HS-5 (cell line): ENCODE results near the gene ST8SIA6.

Experiments used
- DNase-seq: peaks from one replicate; pipeline ENCODE4 v3.0.0-alpha.2; 2012; ENCODE audit warnings: low read depth

The ST8SIA6 gene

DNA sequence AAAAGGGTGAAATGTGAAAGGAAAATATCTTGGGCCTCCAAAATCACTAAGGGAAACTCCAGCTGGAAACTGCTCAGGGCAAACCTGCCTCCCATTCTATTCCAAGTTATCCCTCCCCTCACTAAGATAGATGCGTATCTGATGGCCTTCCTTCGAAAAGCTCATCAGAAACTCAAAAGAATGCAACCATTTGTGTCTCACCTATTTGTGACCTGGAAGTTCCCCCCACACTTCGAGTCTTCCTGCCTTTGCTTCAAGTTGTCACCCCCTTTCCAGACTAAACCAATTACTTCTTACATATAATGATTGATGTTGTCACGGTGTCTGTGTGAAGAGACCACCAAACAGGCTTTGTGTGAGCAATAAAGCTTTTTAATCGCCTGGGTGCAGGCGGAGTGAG lies 69.3 kb downstream of the ST8SIA6 start:
- DNase-seq, result no peak

DNA sequence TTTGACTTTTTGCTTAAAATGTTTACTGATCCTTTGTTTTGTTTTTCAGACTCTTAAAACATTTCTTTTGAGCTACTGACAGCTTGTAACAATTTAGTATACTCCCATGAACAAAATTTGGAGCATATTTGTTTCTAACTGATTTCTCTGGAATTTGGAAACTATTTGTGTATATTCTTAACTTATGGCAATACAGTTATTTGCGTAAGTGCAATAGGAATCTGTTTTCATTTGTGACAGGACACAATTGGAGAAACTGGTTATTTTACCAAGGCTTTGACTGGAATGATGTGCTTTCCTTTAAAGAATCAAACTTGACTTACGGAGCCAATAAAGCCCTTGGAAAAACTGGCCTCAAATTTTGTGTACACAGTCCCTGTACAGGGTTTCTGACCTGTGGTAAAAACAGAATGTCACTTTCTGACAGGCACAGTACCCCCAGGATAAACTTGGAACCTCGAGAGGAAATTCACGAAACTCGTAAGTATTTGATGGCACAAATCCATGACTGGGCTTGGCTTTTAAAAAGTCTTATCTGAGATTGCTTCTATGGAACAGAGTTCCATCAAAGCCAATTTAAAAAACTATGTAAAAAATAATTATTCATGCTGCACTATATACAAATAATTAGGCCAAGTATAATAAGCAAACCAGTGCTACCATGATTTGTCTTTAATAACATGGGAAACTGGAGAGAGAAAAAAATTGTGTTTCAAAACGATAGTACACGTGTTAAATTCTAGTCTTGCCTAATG lies 70.4 kb downstream of the ST8SIA6 start:
- no peak for DNase-seq

DNA sequence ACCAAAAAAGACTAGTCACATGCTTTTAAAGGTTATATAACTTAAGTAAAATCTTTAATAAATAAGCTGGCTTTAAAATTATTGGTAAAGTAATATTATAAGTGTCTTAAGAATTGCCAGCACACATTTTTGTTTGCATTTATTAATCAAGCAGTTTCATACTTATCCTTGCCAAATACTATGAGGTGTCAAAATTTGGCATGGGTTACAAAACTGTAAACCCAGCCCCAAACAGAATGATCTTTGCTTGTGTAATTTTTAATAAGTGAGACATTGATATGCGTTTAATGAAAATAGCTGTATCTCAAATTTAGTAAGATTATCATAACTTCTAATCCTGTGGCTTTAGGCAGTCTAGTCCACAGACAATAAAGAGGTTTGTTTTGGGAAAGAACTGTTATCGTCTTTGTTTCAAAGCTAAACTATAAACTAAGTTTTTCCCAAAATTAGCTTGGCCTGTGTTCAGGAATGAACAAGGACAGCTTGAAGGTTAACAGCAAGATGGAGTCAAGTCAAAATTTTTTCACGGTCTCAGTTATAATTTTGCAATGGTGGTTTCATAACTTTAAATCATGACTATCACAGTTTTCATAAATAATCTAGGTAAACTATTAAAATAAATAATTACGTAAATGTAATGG lies 72.8 kb downstream of the ST8SIA6 start:
- DNase-seq, result no peak

DNA sequence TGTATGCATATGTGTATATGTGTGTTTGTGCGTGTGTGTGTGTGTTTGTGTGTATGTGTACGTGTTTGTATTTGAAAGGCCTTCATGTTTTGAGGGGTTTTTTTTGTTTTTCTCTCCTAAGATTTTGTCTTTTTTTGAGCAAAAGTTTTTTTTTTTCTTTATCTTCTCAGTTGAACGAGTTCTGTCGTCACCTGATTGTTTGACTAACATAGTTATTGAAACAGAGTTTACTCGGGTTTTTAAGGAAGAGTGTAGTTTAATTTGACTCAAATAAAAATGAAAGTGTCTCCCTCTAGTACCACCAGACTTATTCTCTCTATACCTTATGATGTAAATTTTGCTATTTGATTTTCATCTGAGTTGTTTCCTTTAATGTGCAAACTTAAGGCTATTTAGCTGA lies 73.5 kb downstream of the ST8SIA6 start:
- no peak for DNase-seq

DNA sequence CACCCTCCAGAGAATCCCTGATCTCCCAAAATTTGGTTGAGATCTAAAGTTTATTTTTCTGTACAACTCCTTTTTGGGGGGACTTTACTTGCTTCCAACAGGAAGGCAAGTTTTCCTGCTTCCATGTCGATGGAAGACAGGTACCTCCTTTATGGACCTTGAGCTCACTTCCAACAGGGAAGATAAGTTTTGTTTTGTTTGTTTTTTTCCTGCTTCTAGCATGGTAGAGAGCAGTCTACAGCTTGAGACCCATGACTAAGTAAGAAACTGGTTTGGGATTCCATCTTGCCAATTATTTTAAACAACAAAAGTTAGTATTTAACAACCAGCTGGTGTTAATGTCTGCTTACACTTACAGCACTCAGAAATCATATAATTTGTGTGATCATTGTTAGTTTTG lies 74.4 kb downstream of the ST8SIA6 start:
- DNase-seq, result no peak

DNA sequence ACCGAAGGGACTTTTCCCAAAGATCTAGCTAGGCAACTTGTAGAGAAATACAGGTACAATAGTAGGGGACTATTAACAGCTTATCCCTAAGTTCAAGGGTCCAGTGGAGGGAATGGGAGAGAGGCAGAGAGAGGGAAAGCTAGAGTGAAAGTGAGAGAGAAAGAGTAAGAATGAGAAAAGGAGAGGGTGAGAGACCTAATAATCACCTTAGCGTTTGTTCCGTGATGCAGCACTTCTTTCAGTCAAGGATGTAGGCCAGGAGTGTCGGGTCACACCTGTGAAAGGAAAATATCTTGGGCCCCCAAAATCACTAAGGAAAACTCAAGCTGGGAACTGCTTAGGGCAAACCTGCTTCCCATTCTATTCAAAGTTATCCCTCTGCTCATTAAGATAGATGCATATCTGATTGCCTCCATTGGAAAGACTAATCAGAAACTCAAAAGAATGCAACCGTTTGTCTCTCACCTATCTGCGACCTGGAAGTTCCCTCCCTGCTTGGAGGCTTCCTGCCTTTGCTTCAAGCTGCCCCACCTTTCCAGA lies 75.2 kb downstream of the ST8SIA6 start:
- DNase-seq, result no peak

DNA sequence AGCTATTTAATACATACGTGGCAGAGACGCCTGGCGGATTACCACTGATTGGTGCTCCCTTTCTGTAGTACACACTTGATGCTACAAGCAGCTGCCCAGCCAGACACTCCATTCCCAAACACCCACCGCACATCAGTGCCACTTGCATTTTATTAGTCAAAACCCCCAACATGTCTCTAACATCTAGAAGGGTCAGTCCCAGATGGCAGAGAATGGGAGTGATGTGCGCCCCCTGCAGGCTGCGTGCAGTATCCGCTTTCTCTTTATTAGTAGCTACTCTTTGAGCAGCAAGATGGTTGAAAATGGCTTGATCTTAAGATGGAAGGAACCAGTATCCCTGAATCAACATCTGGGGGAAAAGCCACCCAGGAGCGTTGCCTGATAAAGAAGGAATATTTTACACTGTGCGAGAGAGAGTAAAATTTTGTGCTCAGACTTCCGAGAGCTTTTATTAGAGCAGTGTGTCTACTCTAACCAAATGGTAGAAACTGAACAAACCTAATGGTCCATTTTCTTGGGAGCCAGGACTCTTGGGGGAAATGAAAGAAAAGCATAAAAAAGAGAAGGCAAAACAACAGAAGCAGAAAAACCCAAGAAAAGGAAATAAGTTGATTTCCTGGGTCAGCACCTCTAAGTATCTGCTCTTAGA lies 78.3 kb downstream of the ST8SIA6 start:
- no peak for DNase-seq

DNA sequence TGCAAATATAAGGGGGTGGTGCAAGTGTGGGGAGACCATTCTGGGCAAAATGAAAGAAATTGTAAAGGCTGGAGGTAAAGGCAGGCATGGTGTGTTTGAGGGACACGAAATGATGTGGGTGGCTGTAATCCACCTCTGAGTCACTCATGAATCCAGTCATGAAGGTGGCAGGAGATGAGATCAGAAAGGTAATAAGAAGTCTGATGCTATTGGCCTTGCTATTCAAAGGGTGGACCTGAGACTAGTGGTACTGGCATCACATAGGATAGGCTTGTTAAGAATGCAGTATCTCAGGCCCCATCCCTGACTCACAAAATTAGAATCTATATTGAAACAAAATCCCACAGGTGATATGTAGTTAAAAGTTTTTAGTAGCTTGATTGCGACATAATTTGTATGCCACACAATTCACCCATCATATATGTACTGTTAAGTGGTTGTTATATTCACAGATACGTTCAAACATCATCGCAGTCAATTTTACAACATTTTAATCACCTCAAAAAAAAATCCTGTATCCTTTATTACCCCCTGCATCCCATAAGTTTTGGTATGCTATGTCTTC lies 85.6 kb downstream of the ST8SIA6 start:
- DNase-seq, result no peak

DNA sequence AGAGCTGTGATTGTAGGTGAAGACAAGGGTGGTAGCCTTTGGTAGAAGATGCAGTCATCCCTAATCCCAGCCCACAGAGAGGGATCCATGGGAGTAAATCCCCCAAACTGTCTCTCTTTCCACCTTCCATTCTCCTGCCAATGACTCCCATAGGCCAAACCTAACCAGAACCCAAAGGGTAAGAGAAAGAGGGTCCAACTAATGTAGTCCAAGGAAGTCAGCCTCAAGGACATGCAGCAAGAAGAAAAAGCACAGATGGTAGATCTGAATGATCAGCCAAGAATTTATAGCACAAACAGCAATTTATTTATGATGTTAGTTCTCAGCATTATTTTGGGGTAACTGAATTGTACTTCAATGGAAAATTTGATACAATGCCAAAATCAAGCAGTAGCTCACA lies 87.7 kb downstream of the ST8SIA6 start:
- DNase-seq, result no peak

DNA sequence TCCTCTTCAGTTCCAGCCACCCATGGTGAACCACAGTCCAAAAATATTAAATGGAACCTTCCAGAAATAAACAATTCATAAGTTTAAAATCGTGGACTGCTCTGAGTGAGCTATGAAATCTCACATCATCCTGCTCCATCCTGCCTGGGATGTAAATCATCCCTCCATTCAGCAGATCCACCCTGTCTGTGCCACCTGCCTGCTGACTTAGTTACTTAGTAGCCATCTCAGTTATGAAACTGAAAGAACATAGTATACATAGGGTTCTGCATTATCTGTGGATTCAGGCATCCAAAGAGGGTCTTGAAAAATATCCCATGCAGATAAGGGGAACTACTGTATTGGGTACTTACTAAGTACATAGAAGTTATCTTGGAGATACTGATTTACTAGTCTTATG lies 89.0 kb downstream of the ST8SIA6 start:
- DNase-seq, result no peak

DNA sequence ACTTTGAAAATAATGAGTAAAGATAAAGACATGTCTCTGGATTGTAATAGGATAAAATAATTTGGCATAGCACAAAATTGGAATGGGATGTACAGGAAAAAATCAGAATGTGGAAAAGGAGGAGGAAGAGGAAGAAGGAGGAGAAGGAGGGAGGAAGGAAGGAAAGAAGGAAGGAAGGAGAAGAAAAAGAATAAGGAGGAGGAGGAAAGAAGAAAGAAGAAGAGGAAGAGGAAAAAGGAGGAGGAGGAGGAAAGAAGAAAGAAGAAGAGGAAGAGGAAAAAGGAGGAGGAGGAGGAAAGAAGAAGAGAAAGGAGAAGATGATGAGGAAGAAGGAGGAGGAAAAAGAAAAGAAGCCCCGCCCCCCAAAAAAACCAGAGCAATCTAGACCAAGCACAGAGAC lies 95.9 kb downstream of the ST8SIA6 start:
- no peak for DNase-seq

DNA sequence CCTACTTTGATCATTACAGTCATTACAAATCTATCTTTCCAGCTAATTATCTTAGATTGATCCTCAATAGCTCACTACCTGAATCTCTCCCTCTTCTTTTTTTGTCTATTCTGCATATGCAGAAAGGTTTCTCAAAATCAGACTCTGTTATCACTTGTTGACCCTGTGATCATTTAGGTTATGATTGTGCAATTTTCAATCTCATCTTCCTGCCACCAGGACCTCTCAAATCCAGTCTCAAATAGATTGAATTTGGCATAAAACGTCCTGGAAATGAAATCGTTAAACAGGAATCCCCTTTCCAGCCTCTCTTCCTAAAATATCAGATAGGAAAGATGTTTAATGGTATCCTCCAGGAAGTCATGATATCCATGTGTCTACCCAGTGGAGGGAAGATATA lies 96.6 kb downstream of the ST8SIA6 start:
- no peak for DNase-seq

DNA sequence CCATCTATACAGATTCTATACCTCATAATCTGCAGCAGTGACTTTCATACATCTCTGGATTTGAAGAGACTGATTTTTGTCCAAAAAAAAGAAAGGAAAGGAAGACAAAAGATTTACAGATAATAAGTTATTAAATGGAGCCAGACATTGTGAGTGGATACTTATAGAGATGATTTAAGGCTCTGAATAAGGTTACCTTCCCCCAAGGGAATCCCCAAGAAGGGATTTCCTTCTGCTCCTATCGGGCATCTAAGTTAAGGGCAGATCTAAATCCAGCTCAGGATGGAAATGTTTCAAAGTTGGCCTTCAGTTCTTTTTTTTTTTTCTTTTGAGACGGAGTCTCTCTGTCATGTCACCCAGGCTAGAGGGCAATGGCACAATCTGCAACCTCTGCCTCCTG lies 97.6 kb downstream of the ST8SIA6 start:
- no peak for DNase-seq

DNA sequence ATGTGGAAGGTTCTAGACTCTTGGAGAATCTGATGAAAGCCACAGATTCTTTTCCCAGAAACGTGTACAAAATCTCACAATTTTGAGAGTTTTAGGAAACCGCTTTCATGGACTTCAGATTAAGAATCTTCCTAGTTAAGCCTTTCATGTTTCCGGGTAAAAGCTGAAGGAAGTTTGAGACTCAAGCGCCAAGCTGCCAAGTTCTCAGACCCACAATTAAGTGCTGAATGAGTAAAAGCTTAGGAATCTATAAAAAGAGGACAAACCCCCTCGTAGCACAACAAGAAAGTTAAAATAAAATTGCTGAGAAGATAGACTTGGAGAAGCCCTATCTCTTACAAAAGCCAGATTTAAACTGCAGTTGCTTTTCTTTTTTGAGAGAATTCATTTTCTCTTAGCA lies 99.6 kb downstream of the ST8SIA6 start:
- DNase-seq, result no peak

DNA sequence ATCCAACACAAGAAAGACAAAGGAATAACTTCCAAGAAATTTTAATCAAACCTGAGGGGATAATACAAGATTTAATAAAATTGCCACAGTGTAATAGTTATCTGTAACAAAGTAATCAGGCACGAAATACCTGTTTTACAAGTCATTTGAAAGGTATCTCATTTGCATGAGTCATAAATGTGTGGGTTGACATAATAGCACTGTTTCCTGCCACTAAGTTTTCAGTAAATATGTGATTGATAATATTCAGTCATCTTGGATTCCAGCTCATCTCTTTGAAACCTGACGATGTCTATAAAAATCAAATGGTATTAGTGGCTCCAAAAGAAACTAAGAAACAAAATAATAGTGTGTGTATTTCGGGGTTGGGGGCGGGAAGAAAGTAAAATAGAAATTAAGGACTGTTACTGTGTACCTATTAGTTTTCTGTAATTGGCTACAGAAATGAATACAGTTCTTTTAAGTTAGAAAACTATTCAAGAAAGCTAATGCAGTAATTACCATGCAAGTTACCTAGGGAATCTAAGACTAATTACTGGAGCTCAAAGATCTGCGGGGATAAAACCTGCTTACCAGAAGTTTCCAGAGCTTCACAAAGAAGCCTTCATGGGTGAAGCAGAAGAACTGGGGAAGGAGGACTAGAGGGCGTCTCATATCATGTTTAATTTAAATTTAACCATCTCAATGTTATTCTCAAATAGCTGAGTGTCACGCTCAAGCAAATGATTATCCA lies 100.7 kb downstream of the ST8SIA6 start:
- no peak for DNase-seq

DNA sequence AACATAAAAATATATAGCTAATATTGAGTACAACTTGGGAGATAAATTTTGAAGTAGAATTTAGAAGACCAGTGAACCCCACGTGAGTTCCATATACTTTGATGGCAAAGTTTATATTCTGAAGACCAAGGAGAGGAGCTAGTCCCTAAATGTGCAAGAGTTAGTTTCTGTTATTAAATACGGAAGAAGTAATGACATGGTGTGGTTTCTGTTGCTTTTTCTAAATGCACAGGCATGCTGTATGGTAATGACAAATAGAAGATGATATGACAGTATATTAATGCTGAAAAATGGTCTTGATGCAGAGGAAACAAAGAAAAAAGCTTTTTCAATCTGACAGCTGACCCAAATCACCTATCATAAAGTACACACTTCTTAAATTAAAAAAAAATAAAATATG lies 101.8 kb downstream of the ST8SIA6 start:
- DNase-seq, result no peak

DNA sequence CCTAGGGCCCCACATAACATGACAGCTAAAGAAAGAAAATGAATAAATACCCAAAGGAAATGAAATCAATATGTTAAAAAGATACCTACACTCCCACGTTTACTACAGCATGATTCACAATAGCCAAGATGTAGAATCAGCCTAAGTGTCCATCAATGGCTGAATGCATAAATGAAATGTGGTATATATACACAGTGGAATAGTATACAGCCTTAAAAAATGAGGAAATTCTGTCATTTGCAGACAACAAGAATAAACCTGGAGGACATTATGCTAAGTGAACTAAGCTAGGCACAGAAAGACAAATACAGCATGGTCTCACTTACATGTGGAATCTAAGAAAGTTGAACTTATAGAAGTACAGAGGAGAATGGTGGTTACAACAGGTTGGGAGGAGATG lies 102.9 kb downstream of the ST8SIA6 start:
- no peak for DNase-seq

DNA sequence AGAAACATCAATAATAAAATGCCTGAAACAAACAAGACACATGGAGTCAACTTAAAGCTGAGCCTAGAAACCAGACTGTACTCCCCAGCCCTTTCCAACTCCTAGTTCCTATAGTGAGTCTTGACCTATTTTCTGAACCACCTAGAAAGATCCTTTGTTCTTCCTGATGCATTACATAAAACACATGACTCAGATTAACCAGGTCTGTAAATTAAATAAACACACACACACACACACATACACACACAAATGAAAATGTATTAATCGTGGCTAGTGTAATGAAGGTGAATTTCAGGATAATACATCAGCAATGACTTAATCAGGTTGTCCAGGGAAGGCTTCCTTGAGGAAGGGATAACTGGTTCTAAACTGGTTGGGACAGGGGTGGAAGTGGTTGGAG lies 104.7 kb downstream of the ST8SIA6 start:
- DNase-seq, result no peak

DNA sequence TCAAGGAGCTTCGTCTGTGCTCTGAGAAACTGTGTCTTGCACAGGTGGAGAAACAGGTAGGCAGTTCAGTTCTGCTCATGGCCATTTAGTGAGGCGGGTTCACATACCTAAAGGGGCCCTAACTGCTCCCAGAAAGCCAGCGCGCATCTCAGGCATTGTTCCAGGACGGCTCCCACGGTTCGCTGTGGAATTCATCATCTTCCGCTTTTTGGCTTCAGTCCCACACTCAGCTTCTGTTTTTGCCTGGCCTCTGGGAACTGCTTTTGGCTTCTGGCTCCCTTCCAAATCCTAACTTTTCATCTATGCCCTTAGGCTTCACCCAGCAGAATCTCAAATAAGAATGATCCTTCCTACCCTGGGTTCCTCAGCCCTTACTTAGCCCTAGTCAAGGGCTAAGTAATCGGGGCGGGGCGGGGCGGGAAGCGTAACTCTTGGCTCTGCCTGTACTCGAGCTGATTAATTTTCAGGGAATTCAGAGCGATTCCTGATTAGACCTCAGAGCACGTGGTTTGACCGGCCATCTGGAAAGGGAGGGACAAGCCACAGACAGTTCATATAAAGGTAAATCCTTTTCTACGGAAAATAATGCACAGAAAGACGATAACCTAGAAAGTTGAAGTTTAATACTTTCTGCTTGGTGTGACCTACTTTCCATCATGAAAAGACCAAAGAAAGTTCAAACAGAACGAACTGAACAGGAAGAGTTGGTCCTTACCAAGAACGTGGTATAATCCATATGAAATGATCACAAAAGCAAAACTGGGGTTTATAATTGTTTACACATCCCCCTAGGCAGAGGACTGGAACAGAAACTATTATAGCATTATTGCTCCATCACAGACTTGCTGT lies 105.7 kb downstream of the ST8SIA6 start:
- peak; percentile 60 for DNase-seq

DNA sequence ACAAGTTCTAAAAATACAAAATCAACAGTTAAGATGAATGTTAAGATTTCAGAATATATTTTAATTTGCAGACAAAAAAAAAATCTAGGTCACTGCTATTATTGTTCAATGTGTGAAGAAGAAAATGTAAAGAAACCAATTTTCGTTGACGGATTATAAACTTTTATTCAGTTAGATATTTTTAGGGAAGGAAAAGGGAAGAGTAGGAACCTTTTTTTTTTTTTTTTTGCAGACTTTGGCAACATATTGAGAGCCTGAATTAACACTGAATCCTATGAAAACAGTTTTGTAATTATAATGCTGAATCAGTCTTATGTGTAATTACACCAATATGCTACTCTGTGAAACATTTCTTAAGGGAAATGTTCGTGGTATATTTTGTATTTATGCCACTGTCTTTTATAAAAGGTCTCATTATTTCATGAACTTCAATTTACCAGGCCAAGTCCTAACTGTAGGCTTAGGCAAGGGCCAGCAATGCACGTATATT lies 106.3 kb downstream of the ST8SIA6 start:
- DNase-seq, result no peak

DNA sequence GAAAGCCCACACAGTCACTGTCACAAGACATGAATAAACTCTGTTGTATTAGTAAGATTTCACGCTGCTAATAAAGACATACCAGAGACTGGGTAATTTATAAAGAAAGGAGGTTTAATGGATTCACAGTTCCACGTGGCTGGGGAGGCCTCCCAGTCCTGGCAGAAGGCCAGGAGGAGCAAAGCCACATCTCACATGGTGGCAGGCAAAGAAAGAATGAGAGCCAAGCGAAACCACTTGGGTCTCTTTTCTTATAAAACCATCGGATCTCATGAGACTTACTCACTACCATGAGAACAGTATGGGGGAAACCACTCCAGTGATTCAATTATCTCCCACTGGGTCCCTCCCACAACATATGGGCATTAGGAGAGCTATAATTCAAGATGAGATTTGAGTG lies 110.2 kb downstream of the ST8SIA6 start:
- DNase-seq, result no peak
